GM23338 (cell line): ENCODE results near the gene SEMA3E. TPM values are rescaled to one million over a fixed set of nuclear protein-coding genes. Genes with fewer than 3 reads are reported as not detected.
A peak's percentile ranks its signal among the peaks of the same experiment; 100 is the strongest.

Experiments
- ATAC-seq: fragments of 200-7000 bp; cut with Tn5 transposase; 3 replicates; pipeline ENCODE4 v1.9.1; 2020
- DNase-seq: peaks from one replicate; pipeline ENCODE4 v3.0.0-alpha.2; 2015; ENCODE audit warnings: low spot score
- H2AFZ ChIP-seq: fragments of 200-600 bp; sonication (generic); 2 replicates; pipeline ENCODE4 v1.8.0; 2016; ENCODE audit warnings: antibody characterized with exemption, mild to moderate bottlenecking, moderate library complexity
- H3F3A ChIP-seq: fragments of 200-600 bp; sonication (generic); replicated peaks from 2 replicates; pipeline ENCODE4 v1.8.0; 2017; ENCODE audit warnings: antibody characterized with exemption, mixed run types, low read depth
- H3K27ac ChIP-seq: fragments of 200-600 bp; sonication (generic); 2 replicates; pipeline ENCODE4 v1.6.1; 2016; ENCODE audit warnings: low read depth
- H3K27me3 ChIP-seq: fragments of 200-600 bp; sonication (generic); 2 replicates; pipeline ENCODE4 v1.8.0; 2016; ENCODE audit warnings: mild to moderate bottlenecking, mixed run types, moderate library complexity; ENCODE audit not compliant: insufficient read depth
- H3K36me3 ChIP-seq: fragments of 200-600 bp; sonication (generic); 2 replicates; pipeline ENCODE4 v1.8.0; 2016; ENCODE audit warnings: mild to moderate bottlenecking; ENCODE audit not compliant: insufficient read depth
- H3K4me1 ChIP-seq: fragments of 200-600 bp; sonication (generic); 2 replicates; pipeline ENCODE4 v1.8.0; 2016; ENCODE audit warnings: mild to moderate bottlenecking, moderate library complexity; ENCODE audit not compliant: insufficient read depth
- H3K4me2 ChIP-seq: fragments of 200-600 bp; sonication (generic); 2 replicates; pipeline ENCODE4 v1.7.1; 2017; ENCODE audit warnings: mixed run types
- H3K4me3 ChIP-seq: fragments of 200-600 bp; sonication (generic); 2 replicates; pipeline ENCODE4 v1.6.1; 2016; ENCODE audit warnings: mixed run types
- H3K79me2 ChIP-seq: fragments of 200-600 bp; sonication (generic); replicated peaks from 2 replicates; pipeline ENCODE4 v1.8.0; 2017; ENCODE audit warnings: mild to moderate bottlenecking; ENCODE audit not compliant: insufficient read depth
- H3K9me2 ChIP-seq: fragments of 200-600 bp; sonication (generic); 2 replicates; pipeline ENCODE4 v1.8.0; 2017; ENCODE audit not compliant: insufficient read depth
- H4K20me1 ChIP-seq: fragments of 200-600 bp; sonication (generic); replicated peaks from 2 replicates; pipeline ENCODE4 v1.8.0; 2017; ENCODE audit warnings: mild to moderate bottlenecking; ENCODE audit not compliant: insufficient read depth
- H3K27ac Mint-ChIP-seq: 2 replicates; pipeline ENCODE4 v1.8.0; 2020; ENCODE audit warnings: inconsistent platforms, mild to moderate bottlenecking, moderate library complexity, mixed read lengths
- H3K27me3 Mint-ChIP-seq: 3 replicates; pipeline ENCODE4 v1.8.0; 2022; ENCODE audit warnings: low read depth, mild to moderate bottlenecking, moderate library complexity, mixed read lengths, inconsistent platforms; ENCODE audit not compliant: insufficient read depth, poor library complexity
- H3K36me3 Mint-ChIP-seq: 3 replicates; pipeline ENCODE4 v1.8.0; 2021; ENCODE audit warnings: low read depth, mild to moderate bottlenecking, inconsistent platforms, moderate library complexity, mixed read lengths
- H3K4me1 Mint-ChIP-seq: 3 replicates; pipeline ENCODE4 v1.8.0; 2020; ENCODE audit warnings: mild to moderate bottlenecking, inconsistent platforms, mixed read lengths
- H3K4me3 Mint-ChIP-seq: 3 replicates; pipeline ENCODE4 v1.8.0; 2021; ENCODE audit warnings: moderate library complexity, mild to moderate bottlenecking, inconsistent platforms, mixed read lengths
- H3K9me3 Mint-ChIP-seq: 3 replicates; pipeline ENCODE4 v1.8.0; 2020; ENCODE audit warnings: moderate library complexity, mild to moderate bottlenecking, inconsistent platforms, mixed read lengths
- CREB1 ChIP-seq: fragments of 250-450 bp; sonication (Bioruptor Pico); IDR thresholded peaks from 2 replicates; pipeline ENCODE4 v1.5.0; 2020; ENCODE audit warnings: low read depth, mild to moderate bottlenecking, moderate library complexity
- CTCF ChIP-seq, 2 experiments: fragments of 200-600 bp in 1 of 2; sonication (generic) in 1 of 2; conservative IDR thresholded peaks; 2 replicates each; pipeline versions ENCODE4 v1.5.1 to v1.6.1; 2016 to 2017; ENCODE audit warnings: antibody characterized with exemption in 2 of 2, low read depth in 2 of 2, mild to moderate bottlenecking in 2 of 2, moderate library complexity in 1 of 2
- EZH2 ChIP-seq: fragments of 200-600 bp; sonication (generic); IDR thresholded peaks from one replicate; pipeline ENCODE4 v1.8.0; 2017; ENCODE audit warnings: antibody characterized with exemption, mild to moderate bottlenecking, low read depth; ENCODE audit not compliant: unreplicated experiment
- EZH2phosphoT487 ChIP-seq: fragments of 200-600 bp; sonication (generic); IDR thresholded peaks from one replicate; pipeline ENCODE4 v1.8.1; 2018; ENCODE audit warnings: antibody characterized with exemption; ENCODE audit not compliant: unreplicated experiment
- JUNB ChIP-seq: IDR thresholded peaks from one replicate; pipeline ENCODE4 v1.6.1; 2016; ENCODE audit warnings: antibody characterized with exemption; ENCODE audit not compliant: unreplicated experiment
- NANOG ChIP-seq: IDR thresholded peaks from 2 replicates; pipeline ENCODE4 v1.6.1; 2016; ENCODE audit warnings: antibody characterized with exemption, borderline replicate concordance
- POLR2AphosphoS5 ChIP-seq: IDR thresholded peaks from 2 replicates; pipeline ENCODE4 v1.6.1; 2016; ENCODE audit warnings: antibody characterized with exemption, low read depth
- STAT1 ChIP-seq: IDR thresholded peaks from one replicate; pipeline ENCODE4 v1.6.1; 2016; ENCODE audit warnings: antibody characterized with exemption; ENCODE audit not compliant: unreplicated experiment
- ZNF114 ChIP-seq: fragments of 250-450 bp; sonication (Bioruptor Pico); IDR thresholded peaks from 2 replicates; pipeline ENCODE4 v1.5.0; 2020; ENCODE audit warnings: mild to moderate bottlenecking, moderate library complexity
- ZNF331 ChIP-seq: fragments of 250-450 bp; sonication (Bioruptor Pico); IDR thresholded peaks from 2 replicates; pipeline ENCODE4 v1.5.0; 2020; ENCODE audit warnings: low read depth, mild to moderate bottlenecking, moderate library complexity
- ZNF462 ChIP-seq: fragments of 250-450 bp; sonication (Bioruptor Pico); IDR thresholded peaks from 2 replicates; pipeline ENCODE4 v1.5.0; 2020; ENCODE audit warnings: mild to moderate bottlenecking, moderate library complexity
- polyA plus RNA-seq: library from polyadenylated mRNA; unstranded; fragments of >200 nt; fragmentation: Nextera tagmentation; extraction: Ambion mirVana; gene quantifications from 2 replicates; pipeline ENCODE4 v1.2.1, GENCODE V29; 2016
- total RNA-seq: library from RNA; depleted of rRNA; stranded (reverse); fragments of >200 nt; shearing (Covaris generic); gene quantifications from 2 replicates; pipeline ENCODE4 v1.2.3, GENCODE V29; 2014
- TF ChIP-seq, protein P1 (sequence below): IDR thresholded peaks from 2 replicates; pipeline ENCODE4 v1.6.1; 2016; ENCODE audit warnings: antibody characterized with exemption
- TF ChIP-seq, protein P2 (sequence below): IDR thresholded peaks from one replicate; pipeline ENCODE4 v1.6.1; 2018; ENCODE audit warnings: antibody characterized with exemption; ENCODE audit not compliant: unreplicated experiment

SEMA3E gene
- total and polyA plus RNA-seq, 2 experiments from 2014 or later: 5.4 to 15.7 TPM

GRCh38 chr7:83672157-83672556, 23.2 kb upstream of the SEMA3E start (continued):
- peak; percentile 37; the same call in 1 of the 2 replicates for TF ChIP-seq NANOG

- Histone ChIP-seq H2AFZ (no peak overlapping the region), H4K20me1 (no peaks in the 10 kb centered on the region), H3F3A (no peaks in the 10 kb centered on the region), H3K4me3 (no peak overlapping the region), H3K27ac (no peak overlapping the region), H3K36me3 (no peaks in the 10 kb centered on the region), H3K27me3 (no peaks in the 10 kb centered on the region), H3K4me2 (no peak overlapping the region), H3K4me1 (no peaks in the 10 kb centered on the region), H3K9me2 (no peaks in the 10 kb centered on the region), H3K79me2 (no peaks in the 10 kb centered on the region)
- H3K9me3 Mint-ChIP-seq: no peaks in the 10 kb centered on the region
- no peak overlapping the region for H3K27ac Mint-ChIP-seq
- no peak overlapping the region for H3K4me3 Mint-ChIP-seq
- 0 out of 3 replicates have a peak, but pooled peaks cover 2% of the 10 kb centered on the region for H3K4me1 Mint-ChIP-seq
- ATAC-seq: no peak
- no peak for DNase-seq
- H3K27me3 Mint-ChIP-seq: peaks cover 4% of the 10 kb centered on the region
- no peaks in the 10 kb centered on the region for H3K36me3 Mint-ChIP-seq
- no peak for TF ChIP-seq STAT1
- TF ChIP-seq CTCF (conservative IDR thresholded peaks at IDR 0.05; ENCODE audit: low read depth in 2 of 2): no peak
- TF ChIP-seq, protein P1, sequence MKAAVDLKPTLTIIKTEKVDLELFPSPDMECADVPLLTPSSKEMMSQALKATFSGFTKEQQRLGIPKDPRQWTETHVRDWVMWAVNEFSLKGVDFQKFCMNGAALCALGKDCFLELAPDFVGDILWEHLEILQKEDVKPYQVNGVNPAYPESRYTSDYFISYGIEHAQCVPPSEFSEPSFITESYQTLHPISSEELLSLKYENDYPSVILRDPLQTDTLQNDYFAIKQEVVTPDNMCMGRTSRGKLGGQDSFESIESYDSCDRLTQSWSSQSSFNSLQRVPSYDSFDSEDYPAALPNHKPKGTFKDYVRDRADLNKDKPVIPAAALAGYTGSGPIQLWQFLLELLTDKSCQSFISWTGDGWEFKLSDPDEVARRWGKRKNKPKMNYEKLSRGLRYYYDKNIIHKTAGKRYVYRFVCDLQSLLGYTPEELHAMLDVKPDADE: no peak
- no peak for TF ChIP-seq ZNF331
- TF ChIP-seq EZH2: no peak
- no peak for TF ChIP-seq NANOG
- no peak for TF ChIP-seq JUNB
- TF ChIP-seq, protein P2, sequence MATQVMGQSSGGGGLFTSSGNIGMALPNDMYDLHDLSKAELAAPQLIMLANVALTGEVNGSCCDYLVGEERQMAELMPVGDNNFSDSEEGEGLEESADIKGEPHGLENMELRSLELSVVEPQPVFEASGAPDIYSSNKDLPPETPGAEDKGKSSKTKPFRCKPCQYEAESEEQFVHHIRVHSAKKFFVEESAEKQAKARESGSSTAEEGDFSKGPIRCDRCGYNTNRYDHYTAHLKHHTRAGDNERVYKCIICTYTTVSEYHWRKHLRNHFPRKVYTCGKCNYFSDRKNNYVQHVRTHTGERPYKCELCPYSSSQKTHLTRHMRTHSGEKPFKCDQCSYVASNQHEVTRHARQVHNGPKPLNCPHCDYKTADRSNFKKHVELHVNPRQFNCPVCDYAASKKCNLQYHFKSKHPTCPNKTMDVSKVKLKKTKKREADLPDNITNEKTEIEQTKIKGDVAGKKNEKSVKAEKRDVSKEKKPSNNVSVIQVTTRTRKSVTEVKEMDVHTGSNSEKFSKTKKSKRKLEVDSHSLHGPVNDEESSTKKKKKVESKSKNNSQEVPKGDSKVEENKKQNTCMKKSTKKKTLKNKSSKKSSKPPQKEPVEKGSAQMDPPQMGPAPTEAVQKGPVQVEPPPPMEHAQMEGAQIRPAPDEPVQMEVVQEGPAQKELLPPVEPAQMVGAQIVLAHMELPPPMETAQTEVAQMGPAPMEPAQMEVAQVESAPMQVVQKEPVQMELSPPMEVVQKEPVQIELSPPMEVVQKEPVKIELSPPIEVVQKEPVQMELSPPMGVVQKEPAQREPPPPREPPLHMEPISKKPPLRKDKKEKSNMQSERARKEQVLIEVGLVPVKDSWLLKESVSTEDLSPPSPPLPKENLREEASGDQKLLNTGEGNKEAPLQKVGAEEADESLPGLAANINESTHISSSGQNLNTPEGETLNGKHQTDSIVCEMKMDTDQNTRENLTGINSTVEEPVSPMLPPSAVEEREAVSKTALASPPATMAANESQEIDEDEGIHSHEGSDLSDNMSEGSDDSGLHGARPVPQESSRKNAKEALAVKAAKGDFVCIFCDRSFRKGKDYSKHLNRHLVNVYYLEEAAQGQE: no peak
- no peak for TF ChIP-seq CREB1 (CRISPR knock-in tag)
- TF ChIP-seq ZNF462: no peak
- no peak for TF ChIP-seq EZH2phosphoT487
- TF ChIP-seq ZNF114 (CRISPR knock-in tag): no peak
- TF ChIP-seq POLR2AphosphoS5: no peak
Observed at GRCh38 chr7:83663131-83663530, 14.2 kb upstream of the SEMA3E start.
